IMR-90 (cell line): ENCODE results near the gene C5. TPM values are rescaled to one million over a fixed set of nuclear protein-coding genes. Genes with fewer than 3 reads are reported as not detected.

ENCODE experiments used
- ATAC-seq: fragments of 200-7000 bp; cut with Tn5 transposase; 2 replicates; pipeline ENCODE4 v1.9.1; 2020; ENCODE audit warnings: low read depth, mild to moderate bottlenecking, moderate library complexity
- BruUV-seq: library from RNA; stranded (reverse); fragments of 400-500 nt; replicated peaks from 2 replicates; lab custom pipeline; 2021; lab: Mats Ljungman, UMichigan
- CTCF ChIA-PET: fragments of 300-600 bp; formaldehyde crosslinking; extraction: SDS; loops from one replicate; lab custom pipeline; 2021; ENCODE audit warnings: antibody characterized with exemption; lab: Yijun Ruan, JAX
- POLR2A ChIA-PET: fragments of 300-600 bp; sonication (Branson Sonifier 250); formaldehyde crosslinking; loops from one replicate; lab custom pipeline; 2022; ENCODE audit warnings: antibody characterized with exemption; ENCODE audit not compliant: unreplicated experiment; lab: Charles Lee
- DNase-seq: peaks from one replicate; pipeline ENCODE4 v3.0.0; 2013
- H2AFZ ChIP-seq: replicated peaks from 2 replicates; pipeline ENCODE3; 2013; ENCODE audit warnings: low read length, mild to moderate bottlenecking; ENCODE audit not compliant: poor library complexity
- H2AK5ac ChIP-seq: 2 replicates; pipeline ENCODE4 v1.6.1; 2013; ENCODE audit warnings: low read depth, low read length, inconsistent platforms
- H2AK9ac ChIP-seq: replicated peaks from 2 replicates; pipeline ENCODE3; 2013; ENCODE audit warnings: mild to moderate bottlenecking, low read depth, low read length, moderate library complexity; ENCODE audit not compliant: poor library complexity
- H2BK120ac ChIP-seq: 2 replicates; pipeline ENCODE4 v1.6.1; 2013; ENCODE audit warnings: low read depth, low read length, inconsistent platforms
- H2BK15ac ChIP-seq: 3 replicates; pipeline ENCODE4 v1.6.1; 2013; ENCODE audit warnings: low read depth, low read length, inconsistent platforms
- H2BK20ac ChIP-seq: 2 replicates; pipeline ENCODE4 v1.6.1; 2013; ENCODE audit warnings: low read depth, mild to moderate bottlenecking, inconsistent platforms, low read length, moderate library complexity
- H2BK5ac ChIP-seq: 2 replicates; pipeline ENCODE4 v1.6.1; 2013; ENCODE audit warnings: mild to moderate bottlenecking, low read depth, low read length, inconsistent platforms; ENCODE audit not compliant: poor library complexity, severe bottlenecking
- H3K14ac ChIP-seq: replicated peaks from 2 replicates; pipeline ENCODE4 v1.6.1; 2013; ENCODE audit warnings: low read depth, low read length, inconsistent platforms
- H3K18ac ChIP-seq: 2 replicates; pipeline ENCODE4 v1.6.1; 2013; ENCODE audit warnings: low read depth, low read length, control low read depth
- H3K23ac ChIP-seq: 2 replicates; pipeline ENCODE4 v1.6.1; 2013; ENCODE audit warnings: low read depth, low read length, inconsistent platforms
- H3K27ac ChIP-seq: 2 replicates; pipeline ENCODE4 v1.5.1; 2013; ENCODE audit warnings: mild to moderate bottlenecking, control low read depth, low read length; ENCODE audit not compliant: insufficient read depth
- H3K27me3 ChIP-seq: 2 replicates; pipeline ENCODE4 v1.6.1; 2013; ENCODE audit warnings: low read length; ENCODE audit not compliant: control insufficient read depth, insufficient read depth
- H3K36me3 ChIP-seq: 2 replicates; pipeline ENCODE4 v1.6.1; 2013; ENCODE audit warnings: low read length, mixed read lengths; ENCODE audit not compliant: control insufficient read depth, insufficient read depth
- H3K4ac ChIP-seq: 2 replicates; pipeline ENCODE4 v1.6.1; 2013; ENCODE audit warnings: low read depth, low read length, inconsistent platforms
- H3K4me1 ChIP-seq: 2 replicates; pipeline ENCODE4 v1.6.1; 2013; ENCODE audit warnings: low read length, mixed read lengths; ENCODE audit not compliant: control insufficient read depth, insufficient read depth
- H3K4me2 ChIP-seq: 2 replicates; pipeline ENCODE4 v1.6.1; 2013; ENCODE audit warnings: low read depth, mild to moderate bottlenecking, control low read depth, low read length, moderate library complexity
- H3K4me3 ChIP-seq: 2 replicates; pipeline ENCODE4 v1.5.1; 2013; ENCODE audit warnings: low read depth, mild to moderate bottlenecking, control low read depth, low read length, moderate library complexity; ENCODE audit not compliant: insufficient read depth
- H3K56ac ChIP-seq: 2 replicates; pipeline ENCODE4 v1.6.1; 2013; ENCODE audit warnings: low read length, inconsistent platforms; ENCODE audit not compliant: insufficient read depth; ENCODE audit errors: extremely low read depth
- H3K79me1 ChIP-seq, 2 experiments: 2 replicates each; pipeline ENCODE4 v1.6.1; 2013; ENCODE audit warnings: low read length in 2 of 2, inconsistent platforms in 1 of 2, low read depth in 1 of 2
- H3K9ac ChIP-seq: 2 replicates; pipeline ENCODE4 v1.6.1; 2013; ENCODE audit warnings: low read depth, low read length, control low read depth
- H3K9me1 ChIP-seq: 2 replicates; pipeline ENCODE4 v1.6.1; 2013; ENCODE audit warnings: low read length, inconsistent platforms; ENCODE audit not compliant: insufficient read depth
- H3K9me3 ChIP-seq: 2 replicates; pipeline ENCODE4 v1.6.1; 2013; ENCODE audit warnings: low read length; ENCODE audit not compliant: control insufficient read depth, insufficient read depth
- H4K20me1 ChIP-seq: 2 replicates; pipeline ENCODE4 v1.6.1; 2013; ENCODE audit warnings: low read length, inconsistent platforms; ENCODE audit not compliant: insufficient read depth
- H4K5ac ChIP-seq: 2 replicates; pipeline ENCODE4 v1.6.1; 2013; ENCODE audit warnings: mild to moderate bottlenecking, low read depth, low read length, control low read depth
- H4K8ac ChIP-seq, 2 experiments: 2 replicates each; pipeline ENCODE4 v1.6.1; 2013; ENCODE audit warnings: low read depth in 2 of 2, low read length in 2 of 2, control low read depth in 1 of 2, inconsistent platforms in 1 of 2
- H4K91ac ChIP-seq: 2 replicates; pipeline ENCODE4 v1.6.1; 2013; ENCODE audit warnings: low read depth, low read length, inconsistent platforms; ENCODE audit not compliant: insufficient read depth
- BHLHE40 ChIP-seq: fragments of 150-350 bp; IDR thresholded peaks from 2 replicates; pipeline ENCODE4 v1.6.1; 2016; ENCODE audit warnings: mild to moderate bottlenecking, low read depth, low read length
- CHD1 ChIP-seq: IDR thresholded peaks from 2 replicates; pipeline ENCODE4 v1.6.1; 2012; ENCODE audit warnings: low read depth, low read length, improper control_type of control experiment
- FOS ChIP-seq: fragments of 150-350 bp; IDR thresholded peaks from 2 replicates; pipeline ENCODE4 v1.6.1; 2016; ENCODE audit warnings: low read depth, low read length
- MXI1 ChIP-seq: IDR thresholded peaks from 2 replicates; pipeline ENCODE4 v1.6.1; 2012; ENCODE audit warnings: low read depth, mild to moderate bottlenecking, low read length, moderate library complexity, borderline replicate concordance
- NFE2L2 ChIP-seq: fragments of 150-350 bp; IDR thresholded peaks from 2 replicates; pipeline ENCODE4 v1.6.1; 2016; ENCODE audit warnings: low read depth, mild to moderate bottlenecking, low read length
- POLR2A ChIP-seq: IDR thresholded peaks from 2 replicates; pipeline ENCODE4 v1.6.1; 2012; ENCODE audit warnings: mild to moderate bottlenecking, low read depth, low read length
- RAD21 ChIP-seq: IDR thresholded peaks from 2 replicates; pipeline ENCODE4 v1.6.1; 2012; ENCODE audit warnings: low read length, improper control_type of control experiment
- RFX5 ChIP-seq: IDR thresholded peaks from 2 replicates; pipeline ENCODE4 v1.8.0; 2012; ENCODE audit warnings: low read depth, mild to moderate bottlenecking, low read length, moderate library complexity
- USF2 ChIP-seq: fragments of 150-350 bp; IDR thresholded peaks from 2 replicates; pipeline ENCODE4 v1.6.1; 2017; ENCODE audit warnings: mild to moderate bottlenecking, antibody characterized with exemption, low read length, low read depth
- WGBS, 2 experiments: methylation state at CpG; one replicate each; pipeline versions ENCODE4 v1.1.5 to v1.1.7; 2013; ENCODE audit warnings: missing lambda C conversion rate in 2 of 2; ENCODE audit not compliant: insufficient read length in 1 of 2; ENCODE audit errors: extremely low coverage in 2 of 2; 5-methylcytosine and 5-hydroxymethylcytosine counted together
- dilution Hi-C: fragments of 300-500 bp; cut with HindIII; formaldehyde crosslinking; loops from one replicate; pipeline ENCODE4 v1.14.3; 2018; ENCODE audit warnings: low sequenced_read_pairs; ENCODE audit not compliant: unreplicated experiment
- in situ Hi-C: fragments of 300-500 bp; cut with MboI; formaldehyde crosslinking; loops from 3 replicates; pipeline ENCODE4 v1.14.3; 2019; ENCODE audit warnings: low sequenced_read_pairs, inconsistent platforms, mixed read lengths
- intact Hi-C: fragments of 100-400 bp; cut with micrococcal nuclease; formaldehyde crosslinking; loops from 2 replicates; pipeline ENCODE4 v1.10.0; 2022
- polyA plus RNA-seq, 3 experiments: library from polyadenylated mRNA; depleted of rRNA; stranded (reverse); fragments of >200 nt; gene quantifications; 2 replicates each; pipeline ENCODE4 v1.2.3, GENCODE V29; 2012; ENCODE audit warnings: low replicate concordance in 1 of 3
- total RNA-seq: library from RNA; depleted of rRNA; stranded (reverse); fragments of >200 nt; gene quantifications from 2 replicates; pipeline ENCODE4 v1.2.3, GENCODE V29; 2012

The C5 gene
- total and polyA plus RNA-seq, 2 of the 4 experiments (the other 2 are of a cell fraction): 1.5 to 2.3 TPM

GRCh38 chr9:120961936-120962335, 88.1 kb downstream of the C5 start:
- H2BK120ac ChIP-seq: no peak overlapping the region
- no peak overlapping the region for H4K91ac ChIP-seq
- no peaks in the 10 kb centered on the region for H3K9me3 ChIP-seq
- H3K27ac ChIP-seq: no peak overlapping the region
- no peak overlapping the region for H2AK5ac ChIP-seq
- H3K4me3 ChIP-seq: no peak overlapping the region
- no CpG with 5 or more reads among the region's 3 CpGs for WGBS, 2 experiments
- no peaks in the 10 kb centered on the region for H3K36me3 ChIP-seq
- no peak overlapping the region for H3K56ac ChIP-seq
- intact Hi-C loops: no loop called here
- no TSS peak for BruUV-seq
- ChIA-PET POLR2A (no interaction called here), CTCF (interaction anchor here (0.6 to 1.8 kb wide), 2 partner anchors 17 to 20 kb away, joined by 3 to 5 read pairs; no protein-coding TSS in a partner anchor)
- no peak overlapping the region for H4K8ac ChIP-seq
- dilution Hi-C loops: no loop called here
- no peak overlapping the region for H3K4ac ChIP-seq
- no peaks in the 10 kb centered on the region for H3K27me3 ChIP-seq
- H3K9ac ChIP-seq: no peak overlapping the region
- H2AFZ ChIP-seq: no peak overlapping the region
- H4K5ac ChIP-seq: no peak overlapping the region
- no peaks in the 10 kb centered on the region for H3K4me1 ChIP-seq
- no peak overlapping the region for H2BK5ac ChIP-seq
- no peak overlapping the region for H3K4me2 ChIP-seq
- H2BK20ac ChIP-seq: no peak overlapping the region
- no peaks in the 10 kb centered on the region for H3K79me1 ChIP-seq
- H2BK15ac ChIP-seq: no peak overlapping the region
- no peak overlapping the region for H2AK9ac ChIP-seq
- H3K9me1 ChIP-seq: no peaks in the 10 kb centered on the region
- no peak overlapping the region for H3K18ac ChIP-seq
- H4K20me1 ChIP-seq: no peaks in the 10 kb centered on the region
- ATAC-seq (no peak), DNase-seq (no peak)
- in situ Hi-C loops: no loop called here
- no peak overlapping the region for H3K23ac ChIP-seq
- no peak overlapping the region for H3K14ac ChIP-seq
- TF ChIP-seq RFX5 (no peak), USF2 (no peak), POLR2A (no peak), CHD1 (no peak), RAD21 (no peak), FOS (no peak), BHLHE40 (no peak), NFE2L2 (no peak), MXI1 (no peak)
